GM12878 (cell line): ENCODE data around the gene UHRF2. TPM values are rescaled to one million over a fixed set of nuclear protein-coding genes. Genes with fewer than 3 reads are reported as not detected.

Source experiments
- ATAC-seq: fragments of 200-7000 bp; cut with Tn5 transposase; 3 replicates; pipeline ENCODE4 v1.9.1; 2020; ENCODE audit warnings: mild to moderate bottlenecking, moderate library complexity
- BruUV-seq: library from RNA; stranded (reverse); fragments of 400-500 nt; replicated peaks from 2 replicates; lab custom pipeline; 2021; lab: Mats Ljungman, UMichigan
- CTCF ChIA-PET: fragments of 300-600 bp; sonication (Branson Sonifier 250); formaldehyde crosslinking; extraction: SDS; loops from one replicate; lab custom pipeline; 2021; ENCODE audit warnings: inconsistent platforms; lab: Yijun Ruan, JAX
- POLR2A ChIA-PET: fragments of 350-600 bp; formaldehyde crosslinking; extraction: SDS; loops from one replicate; lab custom pipeline; 2021; ENCODE audit warnings: inconsistent platforms; lab: Charles Lee
- RAD21 ChIA-PET: fragments of 300-600 bp; sonication (Branson Sonifier 250); formaldehyde crosslinking; loops from one replicate; lab custom pipeline; 2023; ENCODE audit warnings: antibody characterized with exemption; ENCODE audit not compliant: unreplicated experiment; lab: Charles Lee
- SMC1A ChIA-PET: fragments of 300-600 bp; sonication (Branson Sonifier 250); formaldehyde crosslinking; loops from one replicate; lab custom pipeline; 2023; ENCODE audit not compliant: unreplicated experiment, uncharacterized antibody; lab: Charles Lee
- DNase-seq: peaks from one replicate; pipeline ENCODE4 v3.0.0-alpha.2; 2011; ENCODE audit warnings: low read depth, low spot score
- FAIRE-seq: peaks from 3 replicates; lab custom pipeline; 2011; peaks lifted over from hg19 to GRCh38; lab: Jason Lieb, UNC
- H2AFZ ChIP-seq: 2 replicates; pipeline ENCODE4 v1.6.0; 2011; ENCODE audit warnings: low read depth, low read length, control low read depth; ENCODE audit not compliant: control insufficient read depth
- H3K27ac ChIP-seq: 2 replicates; pipeline ENCODE4 v1.5.1; 2011; ENCODE audit warnings: control low read depth; ENCODE audit not compliant: control insufficient read depth, insufficient read depth
- H3K27me3 ChIP-seq, 2 experiments: replicated peaks in 1 of 2; 2 replicates each; pipeline versions ENCODE4 v1.6.0 to v1.6.1; 2011; ENCODE audit warnings: low read length in 1 of 2; ENCODE audit not compliant: control insufficient read depth in 2 of 2, insufficient read depth in 2 of 2
- H3K36me3 ChIP-seq, 2 experiments: 2 replicates each; pipeline ENCODE4 v1.5.1; 2011; ENCODE audit warnings: low read length in 1 of 2; ENCODE audit not compliant: control insufficient read depth in 2 of 2, insufficient read depth in 2 of 2
- H3K4me1 ChIP-seq: 2 replicates; pipeline ENCODE4 v1.6.1; 2011; ENCODE audit warnings: mild to moderate bottlenecking, low read length, moderate library complexity, mixed read lengths; ENCODE audit not compliant: control insufficient read depth, insufficient read depth
- H3K4me2 ChIP-seq: 2 replicates; pipeline ENCODE4 v1.6.0; 2011; ENCODE audit warnings: control low read depth; ENCODE audit not compliant: control insufficient read depth, insufficient read depth
- H3K4me3 ChIP-seq: fragments of 200-600 bp; sonication (generic); 2 replicates; pipeline ENCODE4 v1.5.1; 2016
- H3K79me2 ChIP-seq: 2 replicates; pipeline ENCODE4 v1.6.0; 2011; ENCODE audit warnings: low read length; ENCODE audit not compliant: control insufficient read depth, insufficient read depth
- H3K9ac ChIP-seq: 2 replicates; pipeline ENCODE4 v1.8.0; 2011; ENCODE audit warnings: low read length, control low read depth, mixed read lengths; ENCODE audit not compliant: control insufficient read depth, insufficient read depth
- H3K9me3 ChIP-seq: replicated peaks from 3 replicates; pipeline ENCODE4 v1.5.1; 2011; ENCODE audit warnings: mild to moderate bottlenecking, low read length; ENCODE audit not compliant: control insufficient read depth, insufficient read depth
- H4K20me1 ChIP-seq: 2 replicates; pipeline ENCODE4 v1.6.0; 2011; ENCODE audit not compliant: control insufficient read depth, insufficient read depth
- BCL11A ChIP-seq: IDR thresholded peaks from 2 replicates; pipeline ENCODE4 v1.6.1; 2011; ENCODE audit warnings: low read depth, low read length
- CBX5 ChIP-seq: sonication (generic); IDR thresholded peaks from 2 replicates; pipeline ENCODE4 v1.6.1; 2016; ENCODE audit warnings: low read depth, moderate library complexity, mild to moderate bottlenecking, inconsistent platforms
- MEF2A ChIP-seq: IDR thresholded peaks from 2 replicates; pipeline ENCODE4 v1.6.1; 2011; ENCODE audit warnings: low read depth, mild to moderate bottlenecking, low read length, moderate library complexity; ENCODE audit not compliant: insufficient read depth
- NR2F1 ChIP-seq: fragments of 450-650 bp; conservative IDR thresholded peaks from 2 replicates; pipeline ENCODE4 v1.6.1; 2017; ENCODE audit warnings: mild to moderate bottlenecking
- SREBF1 ChIP-seq: IDR thresholded peaks from 2 replicates; pipeline ENCODE4 v1.6.1; 2012; ENCODE audit warnings: mild to moderate bottlenecking, low read length
- STAT1 ChIP-seq: fragments of 450-650 bp; conservative IDR thresholded peaks from 2 replicates; pipeline ENCODE4 v1.6.1; 2014; ENCODE audit warnings: antibody characterized with exemption, mild to moderate bottlenecking
- WGBS: methylation state at CpG from one replicate; pipeline ENCODE4 v1.1.6; 2016; ENCODE audit warnings: low lambda C conversion rate; ENCODE audit not compliant: insufficient replicate concordance, insufficient coverage; ENCODE audit errors: missing lambda C conversion rate; 5-methylcytosine and 5-hydroxymethylcytosine counted together
- in situ Hi-C: fragments of 300-500 bp; cut with MboI; formaldehyde crosslinking; loops from 9 replicates; pipeline ENCODE4 v1.14.3; 2018; ENCODE audit warnings: mixed read lengths
- intact Hi-C: fragments of 100-400 bp; cut with micrococcal nuclease; formaldehyde crosslinking; loops from one replicate; pipeline ENCODE4 v1.14.2; 2022; ENCODE audit not compliant: unreplicated experiment
- polyA plus RNA-seq, 11 experiments: library from polyadenylated mRNA; depleted of rRNA in 4 of 11; unstranded in 6 of 11; stranded (reverse) in 5 of 11; fragments of >200 nt; fragmentation: Nextera tagmentation in 4 of 11; fragmentation: Illumina TruSeq in 1 of 11; extraction: Ambion mirVana in 4 of 11; extraction: Trizol in 1 of 11; gene quantifications; 1 replicate in 1 of 11; 2 replicates in 10 of 11; pipeline versions ENCODE4 v1.2.1 to v1.2.3, GENCODE V29; 2011 to 2016; ENCODE audit warnings: inconsistent platforms in 2 of 11, missing spikeins in 2 of 11, low read depth in 1 of 11
- total RNA-seq, 4 experiments: library from RNA; depleted of rRNA in 3 of 4; stranded (reverse); fragments of >200 nt in 3 of 4; fragmentation: Illumina TruSeq in 1 of 4; extraction: Trizol in 1 of 4; gene quantifications; 2 replicates each; pipeline versions ENCODE4 v1.2.1 to v1.2.3, GENCODE V29; 2013 to 2021
- TF ChIP-seq, protein P1 (sequence below): IDR thresholded peaks from 2 replicates; pipeline ENCODE4 v1.6.1; 2012; ENCODE audit warnings: low read depth, low read length, improper control_type of control experiment
- TF ChIP-seq, protein P2 (sequence below): fragments of 450-650 bp; IDR thresholded peaks from 2 replicates; pipeline ENCODE4 v1.6.1; 2016; ENCODE audit warnings: mild to moderate bottlenecking

Gene UHRF2
- total and polyA plus RNA-seq, 10 of the 15 experiments (the other 5 are each of a cell fraction or from before 2014, with no cell fraction given), result 11.2 to 95.8 (median 43.1) TPM

DNA sequence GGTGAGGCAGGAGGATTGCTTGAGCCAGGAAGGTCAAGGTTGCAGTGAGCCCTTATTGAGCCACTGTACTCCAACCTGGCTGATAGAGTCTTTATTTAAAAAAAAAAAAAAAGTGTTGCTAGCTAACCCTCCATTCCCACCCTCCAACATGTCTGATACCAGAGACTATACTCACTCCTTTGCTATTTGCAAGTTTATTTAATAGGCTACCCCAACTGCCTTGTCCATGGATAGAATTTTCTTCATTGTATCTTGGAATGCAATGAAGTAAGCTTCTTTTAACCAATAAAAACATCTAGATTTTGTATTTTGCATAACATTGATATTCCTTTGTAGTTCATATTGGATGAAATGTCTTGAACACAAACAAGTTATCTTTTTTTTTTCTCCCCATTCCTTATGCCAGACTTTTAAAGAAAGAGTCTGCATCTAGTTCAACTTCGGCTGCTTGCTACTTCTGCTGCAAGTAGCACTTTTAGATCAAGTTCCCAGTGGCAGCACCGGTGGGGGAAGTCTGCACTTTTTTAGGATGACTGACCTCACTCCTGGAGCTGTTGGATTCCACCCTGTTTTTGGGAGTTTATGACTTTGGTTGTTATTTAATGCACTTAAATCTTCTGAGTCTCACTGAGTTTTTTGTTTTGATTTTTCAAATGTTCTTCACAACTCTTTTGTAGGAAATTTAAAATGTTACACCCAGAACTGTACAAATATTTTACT, 112.5 kb downstream of the UHRF2 start:
- FAIRE-seq (no peak), DNase-seq (no peak), ATAC-seq (no peak)
- RAD21 ChIA-PET, result no interaction called here
- no peak overlapping the region for H3K4me3 ChIP-seq
- in situ Hi-C loops, result no loop called here
- H3K36me3 ChIP-seq, result no peaks in the 10 kb centered on the region
- H4K20me1 ChIP-seq, result no peaks in the 10 kb centered on the region
- H3K9me3 ChIP-seq, result no peaks in the 10 kb centered on the region
- H3K27ac ChIP-seq, result no peak overlapping the region
- CTCF ChIA-PET, result interaction anchor here (0.6 kb wide), 1 partner anchor 324 kb away, joined by 3 read pairs; no protein-coding TSS in a partner anchor
- TF ChIP-seq, protein P1, sequence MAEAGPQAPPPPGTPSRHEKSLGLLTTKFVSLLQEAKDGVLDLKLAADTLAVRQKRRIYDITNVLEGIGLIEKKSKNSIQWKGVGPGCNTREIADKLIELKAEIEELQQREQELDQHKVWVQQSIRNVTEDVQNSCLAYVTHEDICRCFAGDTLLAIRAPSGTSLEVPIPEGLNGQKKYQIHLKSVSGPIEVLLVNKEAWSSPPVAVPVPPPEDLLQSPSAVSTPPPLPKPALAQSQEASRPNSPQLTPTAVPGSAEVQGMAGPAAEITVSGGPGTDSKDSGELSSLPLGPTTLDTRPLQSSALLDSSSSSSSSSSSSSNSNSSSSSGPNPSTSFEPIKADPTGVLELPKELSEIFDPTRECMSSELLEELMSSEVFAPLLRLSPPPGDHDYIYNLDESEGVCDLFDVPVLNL, result no peak
- TF ChIP-seq NR2F1, result no peak
- no peak for TF ChIP-seq MEF2A
- TF ChIP-seq BCL11A, result no peak
- TF ChIP-seq, protein P2, sequence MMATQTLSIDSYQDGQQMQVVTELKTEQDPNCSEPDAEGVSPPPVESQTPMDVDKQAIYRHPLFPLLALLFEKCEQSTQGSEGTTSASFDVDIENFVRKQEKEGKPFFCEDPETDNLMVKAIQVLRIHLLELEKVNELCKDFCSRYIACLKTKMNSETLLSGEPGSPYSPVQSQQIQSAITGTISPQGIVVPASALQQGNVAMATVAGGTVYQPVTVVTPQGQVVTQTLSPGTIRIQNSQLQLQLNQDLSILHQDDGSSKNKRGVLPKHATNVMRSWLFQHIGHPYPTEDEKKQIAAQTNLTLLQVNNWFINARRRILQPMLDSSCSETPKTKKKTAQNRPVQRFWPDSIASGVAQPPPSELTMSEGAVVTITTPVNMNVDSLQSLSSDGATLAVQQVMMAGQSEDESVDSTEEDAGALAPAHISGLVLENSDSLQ, result no peak
- no peak for TF ChIP-seq CBX5
- no peak for TF ChIP-seq SREBF1
- no peak for TF ChIP-seq STAT1
- no TSS peak for BruUV-seq
- no peaks in the 10 kb centered on the region for H3K27me3 ChIP-seq
- no peak overlapping the region for H3K9ac ChIP-seq
- intact Hi-C loops, result no loop called here
- no peak overlapping the region for H2AFZ ChIP-seq
- H3K79me2 ChIP-seq, result no peaks in the 10 kb centered on the region
- H3K4me1 ChIP-seq, result no peaks in the 10 kb centered on the region
- SMC1A ChIA-PET, result interaction anchor here (1.1 to 2.3 kb wide), 4 partner anchors 10 to 50 kb away, joined by 4 to 7 read pairs (median 4); no protein-coding TSS in a partner anchor
- WGBS, result 96% methylated on average over 2 of the region's 2 CpGs
- no peak overlapping the region for H3K4me2 ChIP-seq
- POLR2A ChIA-PET, result interaction anchor here (0.6 to 0.7 kb wide), 2 partner anchors 205 to 1214 kb away, joined by 3 to 4 read pairs; no protein-coding TSS in a partner anchor
